GM18502 (cell line): Measurements from ENCODE around the gene C10orf67.
"Not testable (repeated sequence)": the region's sequence is repeated elsewhere in the genome, so short reads cannot be mapped to it uniquely, and the experiment has no call there.

Source experiments
- ATAC-seq: cut with Tn5 transposase; IDR thresholded peaks from one replicate; pipeline ENCODE4 v1.9.1; 2021; ENCODE audit warnings: mild to moderate bottlenecking; ENCODE audit not compliant: unreplicated experiment, poor library complexity

The C10orf67 gene

DNA sequence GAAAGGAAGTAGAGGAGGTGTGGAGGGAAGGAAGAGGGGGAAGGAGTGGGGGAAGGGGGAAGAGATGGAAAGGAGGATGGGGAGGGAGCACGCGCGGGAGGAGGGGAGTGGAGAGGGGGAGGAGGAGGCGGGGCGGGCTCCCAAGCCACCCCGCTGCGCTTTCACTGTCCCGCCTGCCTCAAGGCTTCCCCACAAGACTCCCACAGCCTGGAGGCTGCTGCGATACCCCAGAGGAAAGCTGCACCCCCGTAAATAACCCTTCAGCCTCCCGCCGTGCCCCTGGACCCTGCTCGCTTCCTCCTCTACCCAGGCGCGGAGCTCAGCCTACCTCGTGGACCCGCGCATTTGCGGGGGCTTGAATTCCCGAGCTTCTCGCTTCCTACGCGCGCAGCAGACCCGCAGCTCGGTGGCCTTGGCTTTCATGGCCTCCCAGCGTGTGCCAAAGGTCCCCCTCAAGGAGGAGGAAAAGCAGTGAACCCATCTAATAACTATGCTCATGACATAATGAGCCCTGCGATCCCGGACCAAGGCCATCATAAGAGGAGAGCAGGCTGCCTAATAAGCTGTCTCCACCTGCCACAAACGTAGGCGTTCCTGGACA is at the start of gene C10orf67:
Gene C10orf67 (minus strand): TSS at position 557 of the 601 bp plus-strand sequence. CDS start 23 bp downstream, at position 534.
- ATAC-seq: no peak

- no peak for ATAC-seq
Measured at GRCh38 chr10:23391821-23392220, 47.2 kb upstream of the C10orf67 start.

GRCh38 chr10:23390809-23391208 is 46.2 kb upstream of the C10orf67 start:
- ATAC-seq: no peak

GRCh38 chr10:23390408-23390807 is 45.8 kb upstream of the C10orf67 start:
- ATAC-seq: not testable (repeated sequence)

- ATAC-seq: not testable (repeated sequence)
Measured at GRCh38 chr10:23387516-23387915, 42.9 kb upstream of the C10orf67 start.

DNA sequence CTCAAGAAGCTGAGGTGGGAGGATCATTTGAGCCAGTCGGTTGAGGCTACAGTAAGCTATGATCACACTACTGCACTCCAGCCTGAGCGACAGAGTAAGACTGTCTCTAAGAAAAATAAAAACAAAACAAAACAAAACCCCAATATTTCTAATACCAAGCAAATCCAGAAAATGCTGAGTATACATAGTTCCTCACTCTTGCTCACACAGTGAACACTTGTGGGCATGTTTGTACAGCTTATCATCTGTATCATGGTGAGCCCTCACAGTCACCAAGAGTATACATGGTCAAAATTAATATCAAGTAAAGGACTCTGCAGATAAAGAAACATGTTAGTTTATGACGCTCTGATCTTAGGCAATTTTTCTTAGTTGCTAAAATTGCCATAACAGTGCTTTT is 41.5 kb upstream of the C10orf67 start:
- ATAC-seq: no peak

GRCh38 chr10:23384364-23384763 is 39.8 kb upstream of the C10orf67 start:
- no peak for ATAC-seq

DNA sequence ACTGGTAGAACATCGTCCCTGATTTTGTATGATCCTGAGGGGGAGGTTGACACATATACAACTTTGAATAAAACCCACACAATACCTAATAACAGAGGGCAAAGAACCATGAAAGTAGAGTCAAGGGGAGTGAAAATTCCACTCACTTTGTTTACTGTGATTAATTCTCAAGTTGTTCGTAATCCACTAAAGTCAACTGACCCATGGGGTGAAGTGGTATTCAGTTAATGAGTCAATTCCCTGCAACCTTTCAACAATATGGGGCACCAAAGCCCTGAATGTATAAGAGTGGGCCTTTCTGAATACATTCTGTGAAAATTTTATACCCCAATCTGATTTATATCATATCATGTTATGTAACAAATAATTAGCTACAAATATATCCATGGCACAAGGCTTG is 39.0 kb upstream of the C10orf67 start:
- no peak for ATAC-seq

GRCh38 chr10:23381298-23382040 is 36.9 kb upstream of the C10orf67 start:
- no peak for ATAC-seq

DNA sequence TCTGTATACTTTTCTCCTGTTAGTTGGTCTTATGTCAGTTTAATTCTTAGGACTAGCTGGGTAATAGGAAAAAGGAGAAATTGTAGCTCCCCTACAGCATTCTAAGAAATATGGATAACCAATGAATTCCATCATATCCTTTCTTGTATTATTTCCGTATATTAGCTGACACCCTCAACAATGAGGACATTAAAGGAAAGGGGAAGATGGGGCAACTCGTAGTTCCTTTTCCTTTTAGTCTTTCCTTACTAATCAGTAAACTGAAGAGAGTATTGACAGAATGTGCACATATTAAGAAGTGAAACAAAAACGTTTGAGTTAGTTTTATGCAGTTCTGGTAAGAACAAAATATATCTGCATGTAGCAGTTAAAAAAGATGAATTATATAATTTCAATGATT is 35.1 kb upstream of the C10orf67 start:
- ATAC-seq: no peak

GRCh38 chr10:23376229-23376655 is 31.6 kb upstream of the C10orf67 start:
- no peak for ATAC-seq

GRCh38 chr10:23375366-23375765 is 30.8 kb upstream of the C10orf67 start:
- no peak for ATAC-seq

GRCh38 chr10:23373156-23373555 is 28.6 kb upstream of the C10orf67 start:
- no peak for ATAC-seq

DNA sequence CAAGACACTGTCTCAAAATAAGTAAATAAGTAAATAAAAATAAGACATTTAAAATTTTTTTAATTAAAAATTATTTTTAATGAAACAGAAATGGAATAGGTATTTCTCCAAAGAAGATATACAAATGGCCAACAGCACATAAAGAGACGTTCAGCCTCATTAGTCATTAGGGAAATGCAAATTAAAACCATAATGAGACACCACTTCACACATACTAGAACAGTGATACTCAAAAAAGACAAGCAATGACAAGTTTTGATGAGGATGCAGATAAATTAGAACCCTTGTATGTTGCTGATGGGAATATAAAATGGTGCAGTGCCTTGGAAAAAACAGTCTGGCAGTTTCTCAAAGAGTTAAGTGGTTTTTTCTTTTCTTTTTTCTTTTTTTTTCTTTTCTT is 26.5 kb upstream of the C10orf67 start:
- ATAC-seq: no peak

DNA sequence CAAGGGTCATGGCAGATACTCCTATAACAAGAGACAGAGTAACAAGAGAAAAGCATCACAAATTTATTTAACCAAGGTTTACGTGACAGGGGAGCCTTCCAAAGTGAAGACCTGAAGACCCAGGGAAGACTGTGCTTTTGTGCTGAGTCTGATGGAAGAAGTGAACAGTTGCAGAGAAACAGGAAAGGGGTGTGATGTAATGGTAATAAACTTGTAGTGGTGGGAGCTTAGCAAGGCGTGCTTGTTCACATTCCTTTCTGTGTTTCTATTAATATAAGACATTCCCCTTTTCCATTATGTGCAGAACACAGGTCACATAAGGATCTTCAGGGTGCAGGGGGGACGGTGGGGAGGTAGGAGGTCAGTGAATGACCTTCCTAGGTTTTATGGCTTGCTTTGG is 25.5 kb upstream of the C10orf67 start:
- no peak for ATAC-seq

- peak; percentile 78 for ATAC-seq
Measured at GRCh38 chr10:23368816-23369640, 24.4 kb upstream of the C10orf67 start.

GRCh38 chr10:23367896-23368595 is 23.4 kb upstream of the C10orf67 start:
- ATAC-seq: no peak

DNA sequence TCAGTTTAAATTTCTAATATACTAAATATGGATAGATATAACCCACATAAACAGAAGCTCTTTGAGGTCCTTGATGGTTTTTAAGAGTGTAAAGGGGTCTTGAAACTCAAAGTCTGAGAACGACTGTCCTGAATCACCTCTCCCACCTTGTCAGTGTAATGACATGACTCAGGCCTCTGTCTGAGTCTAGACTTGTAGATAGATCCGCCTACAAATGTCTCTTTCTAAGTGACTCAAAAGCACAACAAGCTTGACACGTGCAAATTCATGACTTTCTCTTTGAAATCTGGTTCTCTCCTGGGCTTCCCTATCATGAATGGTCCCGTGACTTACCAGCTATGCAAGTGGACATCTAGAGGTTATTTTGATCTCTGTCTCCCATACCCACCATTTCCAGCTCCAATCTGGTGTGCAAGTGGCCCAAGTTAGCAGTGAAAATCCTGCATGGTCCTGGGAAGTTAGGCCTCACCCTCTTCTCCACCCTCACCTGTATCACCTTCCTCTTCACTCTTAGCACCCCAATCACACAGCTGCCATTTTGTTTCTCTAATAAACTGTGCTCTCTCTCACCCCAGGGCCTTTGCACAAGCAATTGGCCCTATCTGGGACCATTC is 20.9 kb upstream of the C10orf67 start:
- ATAC-seq: peak; percentile 43

GRCh38 chr10:23364378-23364777 is 19.8 kb upstream of the C10orf67 start:
- ATAC-seq: no peak

GRCh38 chr10:23363793-23364135 is 19.2 kb upstream of the C10orf67 start:
- no peak for ATAC-seq
